ENCODE results near the gene TMPRSS2. TPM values are rescaled to one million over a fixed set of nuclear protein-coding genes. Genes with fewer than 3 reads are reported as not detected.

TMPRSS2 gene
- total RNA-seq, 1 donor from 2014 or later: 0.99 TPM

DNA sequence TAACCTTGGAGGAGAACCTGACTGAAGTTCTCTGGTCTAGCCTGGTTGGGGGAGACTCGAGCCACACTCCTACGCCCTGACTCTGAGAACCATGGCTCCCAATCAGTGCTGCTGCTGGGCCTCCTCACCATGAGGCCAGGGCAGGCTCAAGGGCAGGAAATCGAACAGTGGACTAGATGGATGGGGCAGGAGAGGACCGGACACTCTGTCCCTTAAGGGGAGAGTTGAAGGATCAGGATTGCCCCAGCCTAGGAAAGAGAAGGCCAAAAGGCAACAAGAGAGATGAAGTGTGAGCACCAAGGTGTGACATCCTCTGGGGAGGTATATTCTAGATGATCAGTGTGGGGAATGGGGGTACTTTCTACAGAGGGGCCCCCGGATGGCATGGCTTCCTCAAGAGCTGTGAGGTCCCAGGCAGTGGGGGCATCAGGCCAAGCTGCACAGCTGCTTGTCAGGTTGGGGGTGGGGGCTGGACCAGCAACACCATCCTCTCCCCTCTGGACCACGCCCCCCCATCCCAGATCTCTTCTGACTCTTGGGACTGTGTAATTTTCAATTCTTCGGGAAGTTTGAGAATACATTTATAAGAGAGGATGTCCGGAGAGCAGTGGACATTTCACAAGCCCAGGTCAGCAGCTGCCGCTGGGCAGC is 47.9 kb downstream of the TMPRSS2 start:
- no peak overlapping the region for H3K4me2 ChIP-seq
- no peaks in the 10 kb centered on the region for H3K4me1 ChIP-seq
- Mint-ChIP-seq H3K27ac (peak overlapping the region; percentile 43), H3K9me3 (peaks cover 15% of the 10 kb centered on the region), H3K4me3 (no peak overlapping the region), H3K4me1 (peaks cover 6% of the 10 kb centered on the region), H3K27me3 (ENCODE audit: insufficient read depth, low read depth) (peaks cover 4% of the 10 kb centered on the region), H3K36me3 (no peaks in the 10 kb centered on the region)
- H3K9me3 ChIP-seq (ENCODE audit: low read depth): no peaks in the 10 kb centered on the region
- H3K79me2 ChIP-seq (ENCODE audit: low read depth): no peaks in the 10 kb centered on the region
- no peak overlapping the region for H3K9ac ChIP-seq
- H2AFZ ChIP-seq (replicated peaks): no peak overlapping the region
- no peak for DNase-seq (ENCODE audit: low spot score)
- no peak for TF ChIP-seq EZH2phosphoT487 (IDR thresholded peaks at IDR 0.05)
- H3F3A ChIP-seq (ENCODE audit: low read depth): no peaks in the 10 kb centered on the region
- H3K36me3 ChIP-seq: no peaks in the 10 kb centered on the region
- no peaks in the 10 kb centered on the region for H3K27me3 ChIP-seq
- H3K27ac ChIP-seq: no peak overlapping the region
- H4K20me1 ChIP-seq (ENCODE audit: low read depth): no peaks in the 10 kb centered on the region
- H3K4me3 ChIP-seq: no peak overlapping the region

DNA sequence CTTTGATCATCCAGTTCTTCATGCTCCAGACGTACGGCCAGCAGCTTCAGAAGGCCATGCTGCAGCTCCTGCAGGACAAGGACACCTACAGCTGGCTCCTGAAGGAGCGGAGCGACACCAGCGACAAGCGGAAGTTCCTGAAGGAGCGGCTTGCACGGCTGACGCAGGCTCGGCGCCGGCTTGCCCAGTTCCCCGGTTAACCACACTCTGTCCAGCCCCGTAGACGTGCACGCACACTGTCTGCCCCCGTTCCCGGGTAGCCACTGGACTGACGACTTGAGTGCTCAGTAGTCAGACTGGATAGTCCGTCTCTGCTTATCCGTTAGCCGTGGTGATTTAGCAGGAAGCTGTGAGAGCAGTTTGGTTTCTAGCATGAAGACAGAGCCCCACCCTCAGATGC is 49.4 kb downstream of the TMPRSS2 start:
- Histone ChIP-seq H3K36me3 (no peaks in the 10 kb centered on the region), H3K27me3 (no peaks in the 10 kb centered on the region), H3K9ac (no peak overlapping the region), H4K20me1 (ENCODE audit: low read depth) (no peaks in the 10 kb centered on the region), H3K9me3 (ENCODE audit: low read depth) (no peaks in the 10 kb centered on the region), H3K79me2 (ENCODE audit: low read depth) (no peaks in the 10 kb centered on the region), H3K27ac (no peak overlapping the region), H3K4me2 (no peak overlapping the region), H2AFZ (replicated peaks) (no peak overlapping the region), H3F3A (ENCODE audit: low read depth) (no peaks in the 10 kb centered on the region), H3K4me3 (no peak overlapping the region), H3K4me1 (no peaks in the 10 kb centered on the region)
- H3K4me1 Mint-ChIP-seq: peaks cover 6% of the 10 kb centered on the region
- H3K36me3 Mint-ChIP-seq: no peaks in the 10 kb centered on the region
- H3K27me3 Mint-ChIP-seq (ENCODE audit: insufficient read depth, low read depth): peaks cover 4% of the 10 kb centered on the region
- H3K4me3 Mint-ChIP-seq: no peak overlapping the region
- no peak for DNase-seq (ENCODE audit: low spot score)
- H3K27ac Mint-ChIP-seq: no peak overlapping the region
- no peak for TF ChIP-seq EZH2phosphoT487 (IDR thresholded peaks at IDR 0.05)
- no peak for TF ChIP-seq EZH2 (IDR thresholded peaks at IDR 0.05)
- no peak for TF ChIP-seq CTCF (IDR thresholded peaks at IDR 0.05)
- H3K9me3 Mint-ChIP-seq: peaks cover 6% of the 10 kb centered on the region

GRCh38 chr21:41458121-41458520 is 49.8 kb downstream of the TMPRSS2 start:
- DNase-seq (ENCODE audit: low spot score): no peak
- Mint-ChIP-seq H3K4me1 (peaks cover 6% of the 10 kb centered on the region), H3K36me3 (no peaks in the 10 kb centered on the region), H3K9me3 (peaks cover 6% of the 10 kb centered on the region), H3K27ac (no peak overlapping the region), H3K27me3 (ENCODE audit: insufficient read depth, low read depth) (peaks cover 4% of the 10 kb centered on the region), H3K4me3 (no peak overlapping the region)
- Histone ChIP-seq H3K4me3 (no peak overlapping the region), H3K27ac (no peak overlapping the region), H3K9ac (no peak overlapping the region), H3K4me2 (no peak overlapping the region), H3K4me1 (no peaks in the 10 kb centered on the region), H3K27me3 (no peaks in the 10 kb centered on the region), H3K36me3 (no peaks in the 10 kb centered on the region), H4K20me1 (ENCODE audit: low read depth) (no peaks in the 10 kb centered on the region), H3K79me2 (ENCODE audit: low read depth) (no peaks in the 10 kb centered on the region), H2AFZ (replicated peaks) (no peak overlapping the region), H3F3A (ENCODE audit: low read depth) (no peaks in the 10 kb centered on the region), H3K9me3 (ENCODE audit: low read depth) (no peaks in the 10 kb centered on the region)
- no peak for TF ChIP-seq EZH2phosphoT487 (IDR thresholded peaks at IDR 0.05)
- TF ChIP-seq EZH2 (IDR thresholded peaks at IDR 0.05): no peak
- no peak for TF ChIP-seq CTCF (IDR thresholded peaks at IDR 0.05)

DNA sequence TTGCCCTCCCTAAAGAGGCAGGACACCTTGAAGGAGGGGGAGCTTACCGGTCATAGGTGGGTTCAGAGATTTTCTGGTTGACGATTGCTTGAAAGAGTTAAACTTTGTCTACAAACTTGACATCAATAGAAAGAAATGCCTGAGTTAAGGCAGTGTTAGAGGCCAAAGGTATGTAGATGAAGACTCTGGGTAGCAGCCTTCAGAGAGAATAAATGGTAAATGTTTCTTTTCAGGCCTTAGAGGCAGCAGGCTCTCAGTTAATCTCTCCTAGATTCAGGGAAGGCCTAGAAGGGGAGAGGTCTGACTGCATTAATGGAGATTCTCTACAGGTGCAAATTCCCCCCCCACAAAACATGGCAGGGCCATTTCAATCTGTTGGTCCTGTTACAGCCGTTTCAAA is 54.2 kb downstream of the TMPRSS2 start:
- no peaks in the 10 kb centered on the region for H3K4me1 Mint-ChIP-seq
- no peaks in the 10 kb centered on the region for H3F3A ChIP-seq (ENCODE audit: low read depth)
- H3K27ac ChIP-seq: no peak overlapping the region
- H3K4me1 ChIP-seq: no peaks in the 10 kb centered on the region
- H3K9me3 ChIP-seq (ENCODE audit: low read depth): no peaks in the 10 kb centered on the region
- no peaks in the 10 kb centered on the region for H3K27me3 ChIP-seq
- no peak overlapping the region for H2AFZ ChIP-seq (replicated peaks)
- H3K4me3 Mint-ChIP-seq: no peak overlapping the region
- no peaks in the 10 kb centered on the region for H3K36me3 ChIP-seq
- no peak overlapping the region for H3K4me3 ChIP-seq
- H3K9me3 Mint-ChIP-seq: no peaks in the 10 kb centered on the region
- H3K79me2 ChIP-seq (ENCODE audit: low read depth): no peaks in the 10 kb centered on the region
- H3K9ac ChIP-seq: no peak overlapping the region
- DNase-seq (ENCODE audit: low spot score): no peak
- no peak overlapping the region for H3K27ac Mint-ChIP-seq
- H3K4me2 ChIP-seq: no peak overlapping the region
- TF ChIP-seq EZH2 (IDR thresholded peaks at IDR 0.05): no peak
- no peak for TF ChIP-seq CTCF (IDR thresholded peaks at IDR 0.05)
- no peak for TF ChIP-seq EZH2phosphoT487 (IDR thresholded peaks at IDR 0.05)
- peaks cover 5% of the 10 kb centered on the region for H3K27me3 Mint-ChIP-seq (ENCODE audit: insufficient read depth, low read depth)
- no peaks in the 10 kb centered on the region for H4K20me1 ChIP-seq (ENCODE audit: low read depth)
- no peaks in the 10 kb centered on the region for H3K36me3 Mint-ChIP-seq
